PC-3 (cell line): ENCODE results near the gene PCNA. TPM values are rescaled to one million over a fixed set of nuclear protein-coding genes. Genes with fewer than 3 reads are reported as not detected.

ENCODE experiments used
- ATAC-seq: fragments of 200-7000 bp; cut with Tn5 transposase; 2 replicates; pipeline ENCODE4 v1.9.1; 2020; ENCODE audit warnings: mild to moderate bottlenecking, moderate library complexity
- BruUV-seq: library from RNA; stranded (reverse); fragments of 400-500 nt; replicated peaks from 2 replicates; lab custom pipeline; 2021; lab: Mats Ljungman, UMichigan
- CTCF ChIA-PET: fragments of 300-600 bp; sonication (Branson Sonifier 250); formaldehyde crosslinking; loops from one replicate; lab custom pipeline; 2022; ENCODE audit warnings: antibody characterized with exemption; lab: Charles Lee
- POLR2A ChIA-PET: fragments of 300-600 bp; sonication (Branson Sonifier 250); formaldehyde crosslinking; loops from one replicate; lab custom pipeline; 2022; ENCODE audit warnings: antibody characterized with exemption; ENCODE audit not compliant: unreplicated experiment; lab: Charles Lee
- DNase-seq: peaks from one replicate; pipeline ENCODE4 v3.0.0-alpha.2; 2015
- H2AFZ ChIP-seq: fragments of 300-600 bp; sonication (generic); 2 replicates; pipeline ENCODE4 v1.6.0; 2016; ENCODE audit warnings: antibody characterized with exemption, low read length
- H3F3A ChIP-seq: fragments of 300-600 bp; sonication (generic); one replicate; pipeline ENCODE4 v1.6.0; 2017; ENCODE audit warnings: antibody characterized with exemption, low read length, control low read depth, mild to moderate bottlenecking; ENCODE audit not compliant: unreplicated experiment
- H3K27ac ChIP-seq: fragments of 300-600 bp; sonication (generic); 2 replicates; pipeline ENCODE4 v1.5.1; 2016; ENCODE audit warnings: mild to moderate bottlenecking, low read length
- H3K27me3 ChIP-seq: fragments of 300-600 bp; sonication (generic); 2 replicates; pipeline ENCODE4 v1.6.1; 2016; ENCODE audit warnings: low read length, mixed read lengths
- H3K36me3 ChIP-seq: fragments of 300-600 bp; sonication (generic); 2 replicates; pipeline ENCODE4 v1.6.1; 2016; ENCODE audit warnings: low read depth, mixed run types, low read length, mixed read lengths
- H3K4me1 ChIP-seq: fragments of 300-600 bp; sonication (generic); 2 replicates; pipeline ENCODE4 v1.5.1; 2016; ENCODE audit warnings: low read length; ENCODE audit not compliant: insufficient read depth
- H3K4me2 ChIP-seq: fragments of 300-600 bp; sonication (generic); 2 replicates; pipeline ENCODE4 v1.6.0; 2016; ENCODE audit warnings: low read length
- H3K4me3 ChIP-seq: fragments of 300-600 bp; sonication (generic); 2 replicates; pipeline ENCODE4 v1.5.1; 2016; ENCODE audit warnings: mild to moderate bottlenecking, low read length, mixed read lengths
- H3K79me2 ChIP-seq: fragments of 300-600 bp; sonication (generic); 2 replicates; pipeline ENCODE4 v1.6.1; 2017; ENCODE audit warnings: low read length, mixed read lengths
- H3K9ac ChIP-seq: fragments of 300-600 bp; sonication (generic); 2 replicates; pipeline ENCODE4 v1.6.0; 2016; ENCODE audit warnings: mild to moderate bottlenecking, low read length
- H3K9me2 ChIP-seq: fragments of 300-600 bp; sonication (generic); replicated peaks from 2 replicates; pipeline ENCODE4 v1.6.1; 2016; ENCODE audit warnings: mixed run types, low read length, mixed read lengths
- H3K9me3 ChIP-seq: fragments of 300-600 bp; sonication (generic); 2 replicates; pipeline ENCODE4 v1.6.1; 2016; ENCODE audit warnings: low read length, mixed read lengths
- H4K20me1 ChIP-seq: fragments of 300-600 bp; sonication (generic); 2 replicates; pipeline ENCODE4 v1.6.1; 2016; ENCODE audit warnings: low read length, mixed read lengths
- CTCF ChIP-seq: fragments of 300-600 bp; sonication (generic); conservative IDR thresholded peaks from 2 replicates; pipeline ENCODE4 v1.5.1; 2017; ENCODE audit warnings: antibody characterized with exemption, low read depth, mild to moderate bottlenecking, low read length
- EZH2 ChIP-seq: fragments of 300-600 bp; sonication (generic); IDR thresholded peaks from one replicate; pipeline ENCODE4 v1.6.1; 2017; ENCODE audit warnings: antibody characterized with exemption, mild to moderate bottlenecking, low read length; ENCODE audit not compliant: unreplicated experiment
- EZH2phosphoT487 ChIP-seq: fragments of 300-600 bp; sonication (generic); IDR thresholded peaks from 2 replicates; pipeline ENCODE4 v1.6.1; 2018; ENCODE audit warnings: mild to moderate bottlenecking, antibody characterized with exemption, low read length, borderline replicate concordance
- intact Hi-C: fragments of 100-400 bp; cut with micrococcal nuclease; formaldehyde crosslinking; loops from 2 replicates; pipeline ENCODE4 v1.9.0; 2023
- total RNA-seq: library from RNA; depleted of rRNA; stranded (reverse); fragments of >200 nt; gene quantifications from 2 replicates; pipeline ENCODE4 v1.2.3, GENCODE V29; 2014

PCNA gene
- total RNA-seq, 1 experiment from 2014 or later = 286 TPM

GRCh38 chr20:5070570-5070969 lies 49.2 kb downstream of the PCNA start:
- Histone ChIP-seq H3K9ac (no peak overlapping the region), H3K27me3 (no peaks in the 10 kb centered on the region), H3K4me3 (no peak overlapping the region), H4K20me1 (no peaks in the 10 kb centered on the region), H3K9me2 (no peaks in the 10 kb centered on the region), H3F3A (no peaks in the 10 kb centered on the region), H3K9me3 (no peaks in the 10 kb centered on the region), H2AFZ (no peak overlapping the region), H3K27ac (no peak overlapping the region), H3K79me2 (no peaks in the 10 kb centered on the region), H3K4me1 (peaks cover 29% of the 10 kb centered on the region), H3K36me3 (no peaks in the 10 kb centered on the region), H3K4me2 (no peak overlapping the region)
- intact Hi-C loops = no loop called here
- ATAC-seq = no peak
- DNase-seq = no peak
- no peak for TF ChIP-seq EZH2
- TF ChIP-seq EZH2phosphoT487 = no peak
- TF ChIP-seq CTCF = no peak
- POLR2A ChIA-PET = no interaction called here
- CTCF ChIA-PET = no interaction called here
- no TSS peak for BruUV-seq

DNA sequence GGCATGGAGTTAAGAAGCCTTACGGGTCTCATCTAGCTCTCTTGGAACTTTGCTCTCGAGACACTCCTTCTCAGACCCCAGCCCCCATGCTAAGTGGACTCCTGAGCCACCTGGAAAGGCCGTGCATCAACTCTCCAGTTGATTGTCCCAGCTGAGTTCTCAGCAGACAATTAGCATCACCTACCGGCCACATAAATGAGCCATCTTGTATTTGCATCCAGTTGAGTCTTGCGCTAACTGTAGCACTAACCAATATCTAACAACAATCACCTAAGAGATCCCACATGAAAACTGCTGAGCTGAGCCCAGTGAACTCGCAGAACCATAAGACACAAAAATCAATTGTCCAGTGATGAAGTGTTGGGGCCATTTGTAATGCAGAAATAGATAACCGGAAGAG lies 49.7 kb downstream of the PCNA start:
- no peak for ATAC-seq
- no peak overlapping the region for H3K27ac ChIP-seq
- no peaks in the 10 kb centered on the region for H3K27me3 ChIP-seq
- no peaks in the 10 kb centered on the region for H4K20me1 ChIP-seq
- no peak overlapping the region for H2AFZ ChIP-seq
- H3K79me2 ChIP-seq = no peaks in the 10 kb centered on the region
- no peaks in the 10 kb centered on the region for H3K9me2 ChIP-seq
- H3K36me3 ChIP-seq = no peaks in the 10 kb centered on the region
- H3K9ac ChIP-seq = no peak overlapping the region
- CTCF ChIA-PET = no interaction called here
- no peak overlapping the region for H3K4me3 ChIP-seq
- no peak for DNase-seq
- TF ChIP-seq EZH2phosphoT487 (no peak), EZH2 (no peak), CTCF (no peak)
- peaks cover 34% of the 10 kb centered on the region for H3K4me1 ChIP-seq
- H3F3A ChIP-seq = no peaks in the 10 kb centered on the region
- BruUV-seq = no TSS peak
- H3K9me3 ChIP-seq = no peaks in the 10 kb centered on the region
- intact Hi-C loops = no loop called here
- POLR2A ChIA-PET = no interaction called here
- H3K4me2 ChIP-seq = no peak overlapping the region

DNA sequence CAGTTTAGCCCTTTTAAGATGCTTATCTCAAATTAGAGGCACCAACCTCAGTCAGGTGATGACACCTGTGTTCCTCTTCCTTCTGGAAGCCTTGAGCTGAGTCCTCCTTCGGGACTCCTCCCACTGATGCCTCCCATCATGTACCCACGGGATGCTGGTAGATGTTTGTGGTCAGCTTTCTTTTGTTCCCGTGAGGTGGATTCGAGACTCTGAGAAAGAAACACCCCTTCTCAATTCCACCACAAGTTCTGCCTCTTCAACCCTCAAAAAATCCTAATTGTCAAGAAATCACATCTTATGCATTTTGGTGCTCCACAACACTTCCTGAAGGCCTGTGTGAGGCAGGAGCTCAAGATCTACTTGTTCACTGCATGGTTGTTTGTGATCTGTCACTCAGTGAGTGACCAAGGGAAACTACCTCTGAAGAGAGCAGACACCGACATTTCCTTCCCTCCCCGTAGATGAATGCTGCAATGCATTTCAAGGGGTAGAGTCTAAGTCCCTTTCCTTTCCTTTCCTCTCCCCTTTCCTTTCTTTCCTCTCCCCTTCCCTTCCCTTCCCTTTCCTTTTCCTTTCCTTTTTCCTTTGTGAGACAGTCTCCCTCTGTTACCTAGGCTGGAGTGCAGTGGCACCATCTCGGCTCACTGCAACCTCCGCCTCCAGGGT lies 50.5 kb downstream of the PCNA start:
- Histone ChIP-seq H3K4me1 (peaks cover 32% of the 10 kb centered on the region), H3K9me3 (no peaks in the 10 kb centered on the region), H3F3A (no peaks in the 10 kb centered on the region), H3K9me2 (no peaks in the 10 kb centered on the region), H3K9ac (no peak overlapping the region), H3K27ac (no peak overlapping the region), H3K4me3 (no peak overlapping the region), H3K4me2 (no peak overlapping the region), H3K27me3 (no peaks in the 10 kb centered on the region), H2AFZ (no peak overlapping the region), H3K36me3 (no peaks in the 10 kb centered on the region), H4K20me1 (no peaks in the 10 kb centered on the region), H3K79me2 (no peaks in the 10 kb centered on the region)
- POLR2A ChIA-PET = no interaction called here
- CTCF ChIA-PET = no interaction called here
- no peak for TF ChIP-seq CTCF
- TF ChIP-seq EZH2phosphoT487 = no peak
- no peak for TF ChIP-seq EZH2
- no TSS peak for BruUV-seq
- no peak for ATAC-seq
- no peak for DNase-seq
- intact Hi-C loops = no loop called here
